PC-9 (cell line): ENCODE results near the gene SPTAN1. TPM values are rescaled to one million over a fixed set of nuclear protein-coding genes. Genes with fewer than 3 reads are reported as not detected.

Experiments used
- BruUV-seq: library from RNA; stranded (reverse); fragments of 400-500 nt; replicated peaks from 2 replicates; lab custom pipeline; 2021; lab: Mats Ljungman, UMichigan
- CTCF ChIA-PET: fragments of 300-600 bp; sonication (Branson Sonifier 250); formaldehyde crosslinking; loops from one replicate; lab custom pipeline; 2022; ENCODE audit warnings: antibody characterized with exemption; lab: Charles Lee
- POLR2A ChIA-PET: fragments of 300-600 bp; sonication (Branson Sonifier 250); formaldehyde crosslinking; loops from one replicate; lab custom pipeline; 2022; ENCODE audit warnings: antibody characterized with exemption; ENCODE audit not compliant: unreplicated experiment; lab: Charles Lee
- DNase-seq, 2 experiments: peaks; one replicate each; pipeline versions ENCODE4 v3.0.0 to v3.0.0-alpha.2; 2015 to 2022; ENCODE audit warnings: mixed read lengths in 1 of 2
- H2AFZ ChIP-seq: fragments of 200-600 bp; sonication (generic); 2 replicates; pipeline ENCODE4 v1.8.1; 2017; ENCODE audit warnings: antibody characterized with exemption
- H3F3A ChIP-seq: fragments of 200-600 bp; sonication (generic); 2 replicates; pipeline ENCODE4 v1.8.1; 2017; ENCODE audit warnings: antibody characterized with exemption, mild to moderate bottlenecking, low read depth; ENCODE audit not compliant: insufficient read depth
- H3K27ac ChIP-seq: fragments of 200-600 bp; sonication (generic); 2 replicates; pipeline ENCODE4 v1.6.1; 2016; ENCODE audit warnings: mixed run types
- H3K27me3 ChIP-seq: fragments of 200-600 bp; sonication (generic); 2 replicates; pipeline ENCODE4 v1.6.1; 2016; ENCODE audit warnings: low read depth, mixed run types; ENCODE audit not compliant: insufficient read depth
- H3K36me3 ChIP-seq: fragments of 200-600 bp; sonication (generic); 2 replicates; pipeline ENCODE4 v1.6.1; 2016; ENCODE audit warnings: low read depth, mixed run types
- H3K4me1 ChIP-seq: fragments of 200-600 bp; sonication (generic); replicated peaks from 2 replicates; pipeline ENCODE4 v1.6.1; 2016; ENCODE audit warnings: mixed run types; ENCODE audit not compliant: insufficient read depth
- H3K4me2 ChIP-seq: fragments of 200-600 bp; sonication (generic); 2 replicates; pipeline ENCODE4 v1.6.1; 2017; ENCODE audit warnings: mixed run types
- H3K4me3 ChIP-seq: fragments of 200-600 bp; sonication (generic); 2 replicates; pipeline ENCODE4 v1.6.1; 2016; ENCODE audit warnings: mixed run types
- H3K79me2 ChIP-seq: fragments of 200-600 bp; sonication (generic); 2 replicates; pipeline ENCODE4 v1.6.1; 2017; ENCODE audit warnings: low read depth, mixed run types
- H3K9me2 ChIP-seq: fragments of 200-600 bp; sonication (generic); 2 replicates; pipeline ENCODE4 v1.8.1; 2017; ENCODE audit warnings: mild to moderate bottlenecking; ENCODE audit not compliant: insufficient read depth
- H3K9me3 ChIP-seq: fragments of 200-600 bp; sonication (generic); 2 replicates; pipeline ENCODE4 v1.8.1; 2016; ENCODE audit warnings: low read depth; ENCODE audit not compliant: insufficient read depth
- H4K20me1 ChIP-seq: fragments of 200-600 bp; sonication (generic); 2 replicates; pipeline ENCODE4 v1.8.1; 2017; ENCODE audit not compliant: insufficient read depth
- EZH2 ChIP-seq: fragments of 200-600 bp; sonication (generic); IDR thresholded peaks from 2 replicates; pipeline ENCODE4 v1.8.0; 2017; ENCODE audit warnings: antibody characterized with exemption, low read depth
- intact Hi-C: fragments of 100-400 bp; cut with micrococcal nuclease; formaldehyde crosslinking; loops from one replicate; pipeline ENCODE4 v1.10.0; 2022; ENCODE audit not compliant: unreplicated experiment
- total RNA-seq: library from RNA; stranded (reverse); gene quantifications from 2 replicates; pipeline ENCODE4 v1.2.3, GENCODE V29; 2021
- TF ChIP-seq, protein P1 (sequence below): fragments of 200-600 bp; sonication (generic); conservative IDR thresholded peaks from 2 replicates; pipeline ENCODE4 v1.6.1; 2017; ENCODE audit warnings: mixed run types, antibody characterized with exemption, mild to moderate bottlenecking, moderate library complexity

SPTAN1 gene
- total RNA-seq, 1 experiment from 2014 or later = 214 TPM

DNA sequence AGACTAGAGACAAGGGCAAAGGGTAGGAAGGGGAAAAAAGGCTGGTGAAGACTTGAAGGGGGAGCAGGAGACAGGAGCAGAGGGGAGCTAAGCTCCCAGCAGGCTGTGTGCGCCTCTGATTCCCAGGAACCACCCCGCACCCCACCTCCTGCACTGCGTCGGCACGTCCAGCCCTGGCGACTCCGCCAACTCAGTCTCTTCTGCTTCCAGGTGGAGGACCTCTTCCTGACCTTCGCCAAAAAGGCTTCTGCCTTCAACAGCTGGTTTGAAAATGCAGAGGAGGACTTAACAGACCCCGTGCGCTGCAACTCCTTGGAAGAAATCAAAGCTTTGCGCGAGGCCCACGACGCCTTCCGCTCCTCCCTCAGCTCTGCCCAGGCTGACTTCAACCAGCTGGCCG is 73.8 kb downstream of the SPTAN1 start:
- Histone ChIP-seq H3K4me3 (no peak overlapping the region), H3K4me1 (no peaks in the 10 kb centered on the region), H4K20me1 (no peaks in the 10 kb centered on the region; the same call in 1 of the 2 replicates), H3F3A (peaks cover 17% of the 10 kb centered on the region; the same call in 1 of the 2 replicates), H3K4me2 (no peak overlapping the region), H3K9me3 (no peaks in the 10 kb centered on the region), H3K9me2 (no peaks in the 10 kb centered on the region), H3K27ac (no peak overlapping the region), H3K79me2 (no peaks in the 10 kb centered on the region), H3K27me3 (no peaks in the 10 kb centered on the region), H3K36me3 (peaks cover 2% of the 10 kb centered on the region; the same call in 1 of the 2 replicates), H2AFZ (no peak overlapping the region)
- intact Hi-C loops = no loop called here
- BruUV-seq = no TSS peak
- ChIA-PET POLR2A (interaction anchor here (0.6 kb wide), 1 partner anchor 149 kb away, joined by 3 read pairs; no protein-coding TSS in a partner anchor), CTCF (interaction anchor here (0.5 to 0.7 kb wide), 2 partner anchors 16 to 651 kb away, joined by 3 read pairs; no protein-coding TSS in a partner anchor)
- TF ChIP-seq, protein P1, sequence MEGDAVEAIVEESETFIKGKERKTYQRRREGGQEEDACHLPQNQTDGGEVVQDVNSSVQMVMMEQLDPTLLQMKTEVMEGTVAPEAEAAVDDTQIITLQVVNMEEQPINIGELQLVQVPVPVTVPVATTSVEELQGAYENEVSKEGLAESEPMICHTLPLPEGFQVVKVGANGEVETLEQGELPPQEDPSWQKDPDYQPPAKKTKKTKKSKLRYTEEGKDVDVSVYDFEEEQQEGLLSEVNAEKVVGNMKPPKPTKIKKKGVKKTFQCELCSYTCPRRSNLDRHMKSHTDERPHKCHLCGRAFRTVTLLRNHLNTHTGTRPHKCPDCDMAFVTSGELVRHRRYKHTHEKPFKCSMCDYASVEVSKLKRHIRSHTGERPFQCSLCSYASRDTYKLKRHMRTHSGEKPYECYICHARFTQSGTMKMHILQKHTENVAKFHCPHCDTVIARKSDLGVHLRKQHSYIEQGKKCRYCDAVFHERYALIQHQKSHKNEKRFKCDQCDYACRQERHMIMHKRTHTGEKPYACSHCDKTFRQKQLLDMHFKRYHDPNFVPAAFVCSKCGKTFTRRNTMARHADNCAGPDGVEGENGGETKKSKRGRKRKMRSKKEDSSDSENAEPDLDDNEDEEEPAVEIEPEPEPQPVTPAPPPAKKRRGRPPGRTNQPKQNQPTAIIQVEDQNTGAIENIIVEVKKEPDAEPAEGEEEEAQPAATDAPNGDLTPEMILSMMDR = no peak
- TF ChIP-seq EZH2 = no peak
- DNase-seq = no peak

DNA sequence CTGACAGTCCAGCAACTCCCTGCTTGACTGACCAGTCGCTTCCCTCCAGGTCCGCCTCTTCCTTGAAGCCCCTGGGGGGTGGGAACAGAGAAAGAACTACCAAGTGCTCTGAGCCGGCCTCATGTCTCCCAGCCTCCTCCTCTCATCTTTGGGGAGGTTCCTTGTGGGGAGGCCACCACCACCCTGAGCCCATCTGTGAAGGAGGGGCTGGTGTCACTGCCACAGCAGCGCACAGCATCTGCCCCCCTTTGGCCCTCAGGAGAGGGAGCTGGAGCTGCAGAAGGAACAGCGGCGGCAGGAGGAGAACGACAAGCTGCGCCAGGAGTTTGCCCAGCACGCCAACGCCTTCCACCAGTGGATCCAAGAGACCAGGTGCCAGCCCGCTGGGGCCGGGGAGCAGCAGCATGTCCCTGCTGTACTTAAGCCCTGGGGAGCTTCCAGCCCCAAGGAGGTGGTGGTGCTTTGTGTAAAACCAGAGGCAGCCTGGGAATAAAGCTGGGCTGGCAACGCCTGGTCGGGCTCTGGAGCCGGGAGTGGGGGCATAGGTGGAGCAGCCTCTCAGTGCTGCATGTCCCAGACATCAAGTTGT is 74.8 kb downstream of the SPTAN1 start:
- CTCF ChIA-PET = no interaction called here
- BruUV-seq = no TSS peak
- intact Hi-C loops = no loop called here

DNA sequence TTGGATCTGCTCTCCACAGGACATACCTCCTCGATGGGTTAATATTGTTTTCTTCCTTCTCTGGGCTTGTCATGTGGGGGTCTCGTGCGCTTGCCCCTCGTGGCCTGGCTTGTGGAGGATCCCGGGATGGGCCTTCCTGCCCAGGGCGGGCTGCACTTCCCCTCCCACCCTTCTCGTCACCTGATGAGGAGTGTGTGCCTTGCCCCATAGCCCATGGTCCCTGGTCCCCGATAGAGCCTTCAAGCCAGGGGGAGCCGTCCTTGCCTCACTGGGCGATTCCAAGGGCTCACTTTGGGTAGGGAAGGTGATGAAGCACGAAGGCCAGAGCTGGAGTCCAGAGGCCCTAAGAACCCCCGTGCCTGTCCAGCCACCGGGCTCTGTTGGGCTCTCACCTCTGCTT is 75.5 kb downstream of the SPTAN1 start:
- ChIA-PET CTCF (no interaction called here), POLR2A (no interaction called here)
- Histone ChIP-seq H3F3A (peaks cover 23% of the 10 kb centered on the region; the same call in 1 of the 2 replicates), H3K79me2 (no peaks in the 10 kb centered on the region), H4K20me1 (no peaks in the 10 kb centered on the region; the same call in 1 of the 2 replicates), H3K27me3 (no peaks in the 10 kb centered on the region), H3K9me2 (no peaks in the 10 kb centered on the region), H2AFZ (no peak overlapping the region), H3K36me3 (no peaks in the 10 kb centered on the region; the same call in 1 of the 2 replicates), H3K9me3 (no peaks in the 10 kb centered on the region), H3K4me1 (no peaks in the 10 kb centered on the region), H3K4me3 (no peak overlapping the region), H3K27ac (no peak overlapping the region), H3K4me2 (no peak overlapping the region)
- no peak for DNase-seq
- TF ChIP-seq, protein P1 = no peak
- TF ChIP-seq EZH2 = no peak
- no TSS peak for BruUV-seq
- intact Hi-C loops = no loop called here

More for the DNA sequence above, 74.8 kb downstream of the SPTAN1 start:
- peaks cover 21% of the 10 kb centered on the region; the same call in 1 of the 2 replicates for H3F3A ChIP-seq
- no peaks in the 10 kb centered on the region; the same call in 1 of the 2 replicates for H3K36me3 ChIP-seq
- H3K9me3 ChIP-seq = no peaks in the 10 kb centered on the region
- no peaks in the 10 kb centered on the region for H3K9me2 ChIP-seq
- no peak overlapping the region for H3K4me2 ChIP-seq
- no peak for TF ChIP-seq EZH2
- TF ChIP-seq, protein P1 = no peak
- no peaks in the 10 kb centered on the region; the same call in 1 of the 2 replicates for H4K20me1 ChIP-seq
- H2AFZ ChIP-seq = no peak overlapping the region
- no peaks in the 10 kb centered on the region for H3K4me1 ChIP-seq
- POLR2A ChIA-PET = no interaction called here
- H3K27me3 ChIP-seq = no peaks in the 10 kb centered on the region
- no peaks in the 10 kb centered on the region for H3K79me2 ChIP-seq
- DNase-seq = no peak
- H3K27ac ChIP-seq = no peak overlapping the region
- H3K4me3 ChIP-seq = no peak overlapping the region
